ENCODE measurements around the gene PEMT. TPM values are rescaled to one million over a fixed set of nuclear protein-coding genes. Genes with fewer than 3 reads are reported as not detected.

PEMT gene
- total RNA-seq, 1 donor from 2014 or later: 87.2 TPM

DNA sequence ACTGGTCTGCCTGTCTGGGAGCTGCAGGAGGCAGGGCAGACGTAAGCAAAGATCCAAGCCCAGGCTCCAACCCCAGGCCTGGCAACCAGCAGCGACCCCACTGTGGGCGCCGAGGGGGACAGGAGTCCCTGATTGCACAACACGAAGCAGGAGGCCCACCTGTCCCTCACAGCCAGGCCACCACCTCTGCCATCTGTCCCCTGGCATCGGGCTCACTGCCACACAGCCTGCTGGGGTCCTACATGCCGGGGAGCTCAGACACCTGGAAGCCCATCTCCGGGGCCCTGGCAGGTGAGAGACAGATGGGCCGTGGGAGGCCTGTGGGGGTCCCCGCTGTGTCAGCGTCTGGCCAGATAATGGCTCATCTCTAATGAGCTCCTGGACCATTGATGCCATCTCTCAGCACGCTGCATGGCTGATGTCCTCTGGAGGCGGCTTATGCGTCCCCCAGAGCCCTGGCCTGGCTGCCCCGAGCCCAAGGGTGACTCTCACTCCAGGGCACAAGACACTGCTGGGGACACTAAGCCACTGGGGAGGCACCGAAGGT is 84.0 kb downstream of the PEMT start:
- no peaks in the 10 kb centered on the region for H3K36me3 ChIP-seq (ENCODE audit: control insufficient read depth, insufficient read depth, low read length)
- no peak overlapping the region for H3K4me3 ChIP-seq (ENCODE audit: low read depth, low read length)
- peaks cover 4% of the 10 kb centered on the region for H3K27me3 ChIP-seq (ENCODE audit: control insufficient read depth, insufficient read depth, low read length)
- DNase-seq (ENCODE audit: low read depth): no peak
- TF ChIP-seq CTCF (IDR thresholded peaks at IDR 0.05; ENCODE audit: insufficient read depth, low read length, poor library complexity, severe bottlenecking): no peak

DNA sequence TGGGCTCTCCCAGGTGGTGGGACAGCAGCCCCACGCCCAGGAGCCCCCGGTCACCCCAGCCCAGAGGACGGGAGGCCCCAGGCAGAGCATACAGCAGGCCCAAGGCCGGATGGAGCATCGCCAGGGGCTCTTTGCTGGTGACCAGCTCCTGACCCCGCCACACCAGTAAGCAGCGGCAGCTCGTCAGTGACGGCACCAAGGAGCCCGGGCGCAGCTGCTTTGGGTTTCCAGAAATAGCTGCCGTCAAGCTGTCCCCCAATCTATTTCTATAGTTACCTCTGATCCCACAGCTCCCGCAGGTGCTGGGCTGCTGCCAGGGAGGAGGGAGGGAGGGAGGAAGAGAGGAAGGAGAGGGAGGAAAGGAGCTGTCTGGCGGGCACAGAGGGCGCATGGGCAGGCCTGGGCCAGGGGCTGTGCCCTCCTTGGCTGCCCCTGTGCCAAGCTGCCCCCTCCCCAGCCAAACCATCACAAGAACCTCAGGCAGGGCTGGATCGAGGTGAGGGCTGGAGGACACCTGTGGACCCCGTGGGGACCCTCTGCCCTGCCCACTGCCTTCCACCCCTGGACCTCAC is 84.5 kb downstream of the PEMT start:
- DNase-seq (ENCODE audit: low read depth): no peak
- H3K27me3 ChIP-seq (ENCODE audit: control insufficient read depth, insufficient read depth, low read length): peaks cover 4% of the 10 kb centered on the region
- H3K4me3 ChIP-seq (ENCODE audit: low read depth, low read length): no peak overlapping the region
- no peaks in the 10 kb centered on the region for H3K36me3 ChIP-seq (ENCODE audit: control insufficient read depth, insufficient read depth, low read length)
- TF ChIP-seq CTCF (IDR thresholded peaks at IDR 0.05; ENCODE audit: insufficient read depth, low read length, poor library complexity, severe bottlenecking): no peak

DNA sequence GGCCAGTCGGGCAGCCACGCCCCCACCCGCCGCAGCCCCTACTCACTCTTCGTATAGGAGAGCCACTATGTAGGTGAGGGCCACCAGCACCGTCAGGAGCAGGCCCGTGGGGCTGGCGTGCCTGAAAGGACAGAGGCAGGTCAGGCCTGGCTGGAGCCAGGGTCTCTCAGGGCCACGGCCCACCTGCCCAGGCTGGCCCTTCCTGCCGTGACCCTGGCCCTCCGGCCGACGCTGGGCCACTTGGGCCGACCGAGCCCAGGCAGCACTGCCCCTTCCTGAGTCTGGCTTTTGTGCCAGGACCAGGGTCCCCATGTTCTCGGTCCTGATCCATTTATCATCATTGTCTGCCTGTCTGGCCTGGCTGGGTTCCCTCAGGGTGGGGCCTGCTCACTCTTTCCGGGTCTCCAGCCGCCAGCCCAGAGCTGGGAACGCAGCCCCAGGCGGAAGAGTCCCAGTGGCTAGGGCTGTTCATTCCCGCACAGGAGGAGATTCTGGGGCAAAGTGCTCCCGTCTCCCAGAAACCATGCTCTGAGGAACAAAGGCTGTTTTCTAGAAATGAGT is 85.2 kb downstream of the PEMT start:
- DNase-seq (ENCODE audit: low read depth): no peak
- no peak for TF ChIP-seq CTCF (IDR thresholded peaks at IDR 0.05; ENCODE audit: insufficient read depth, low read length, poor library complexity, severe bottlenecking)
- no peak overlapping the region for H3K4me3 ChIP-seq (ENCODE audit: low read depth, low read length)
- no peaks in the 10 kb centered on the region for H3K36me3 ChIP-seq (ENCODE audit: control insufficient read depth, insufficient read depth, low read length)
- peaks cover 4% of the 10 kb centered on the region for H3K27me3 ChIP-seq (ENCODE audit: control insufficient read depth, insufficient read depth, low read length)

DNA sequence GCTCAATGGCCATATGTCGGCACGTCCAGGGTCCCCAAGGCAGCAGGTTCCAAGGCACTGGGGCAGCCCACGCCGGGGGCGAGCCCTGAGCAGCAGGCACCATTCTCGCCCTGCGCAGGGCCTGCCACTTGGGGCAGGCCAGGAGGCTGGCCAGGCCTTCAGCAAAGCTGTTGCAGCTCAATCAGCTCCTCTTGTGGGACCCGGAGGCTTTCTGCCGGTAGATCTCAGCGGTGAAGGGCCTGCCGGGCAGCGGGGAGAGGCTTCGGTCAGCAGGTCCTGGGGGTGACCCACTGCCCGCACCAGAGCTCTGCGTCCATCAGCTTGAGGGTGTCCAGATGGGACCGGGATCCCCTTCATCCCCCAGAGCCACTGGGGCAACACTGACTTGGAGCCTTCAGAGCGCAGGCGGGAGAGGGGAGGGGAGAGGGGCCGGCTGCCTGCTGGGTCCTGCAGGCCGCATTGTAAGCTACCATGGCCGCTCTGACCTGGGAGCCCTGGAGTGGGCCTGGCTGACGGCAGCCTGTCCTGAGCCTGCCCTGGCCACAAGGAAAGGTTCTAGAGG is 85.8 kb downstream of the PEMT start:
- TF ChIP-seq CTCF (IDR thresholded peaks at IDR 0.05; ENCODE audit: insufficient read depth, low read length, poor library complexity, severe bottlenecking): no peak
- Histone ChIP-seq H3K27me3 (ENCODE audit: control insufficient read depth, insufficient read depth, low read length) (peaks cover 9% of the 10 kb centered on the region), H3K36me3 (ENCODE audit: control insufficient read depth, insufficient read depth, low read length) (no peaks in the 10 kb centered on the region), H3K4me3 (ENCODE audit: low read depth, low read length) (no peak overlapping the region)
- DNase-seq (ENCODE audit: low read depth): no peak

GRCh38 chr17:17505151-17505550 is 86.4 kb downstream of the PEMT start:
- TF ChIP-seq CTCF (IDR thresholded peaks at IDR 0.05; ENCODE audit: insufficient read depth, low read length, poor library complexity, severe bottlenecking): no peak
- H3K36me3 ChIP-seq (ENCODE audit: control insufficient read depth, insufficient read depth, low read length): no peaks in the 10 kb centered on the region
- peaks cover 10% of the 10 kb centered on the region for H3K27me3 ChIP-seq (ENCODE audit: control insufficient read depth, insufficient read depth, low read length)
- no peak overlapping the region for H3K4me3 ChIP-seq (ENCODE audit: low read depth, low read length)
- no peak for DNase-seq (ENCODE audit: low read depth)
